ENCODE measurements around the gene NECAP2.
"Not testable (repeated sequence)": the region's sequence is repeated elsewhere in the genome, so short reads cannot be mapped to it uniquely, and the experiment has no call there.

The NECAP2 gene

GRCh38 chr1:16491056-16491675 lies 50.6 kb downstream of the NECAP2 start:
- no peak for DNase-seq (ENCODE audit: low read depth)
- no peak for TF ChIP-seq CTCF (conservative IDR thresholded peaks at IDR 0.05; ENCODE audit: low read depth, low read length)
- no peak overlapping the region for H3K4me3 ChIP-seq (ENCODE audit: low read depth, low read length)

DNA sequence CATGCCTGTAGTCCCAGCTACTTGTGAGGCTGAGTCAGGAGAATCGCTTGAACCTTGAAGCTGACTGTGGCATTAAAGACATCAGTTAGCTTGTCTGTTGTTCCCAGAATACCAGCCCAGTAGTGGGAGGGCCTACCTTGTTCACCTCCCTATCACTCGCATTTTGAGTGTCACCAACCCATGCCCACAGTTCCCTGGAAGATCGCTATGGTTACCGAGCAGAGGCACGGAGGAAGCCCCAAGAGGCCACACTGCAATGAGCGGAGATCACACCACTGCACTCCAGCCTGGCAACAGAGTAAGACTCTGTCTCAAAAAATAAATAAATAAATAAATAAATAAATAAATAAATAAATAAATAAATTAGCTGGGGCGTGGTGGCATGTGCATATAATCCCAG lies 52.4 kb downstream of the NECAP2 start:
- peak; percentile 7 for DNase-seq (ENCODE audit: low read depth)
- not testable (repeated sequence) for H3K4me3 ChIP-seq (ENCODE audit: low read depth, low read length)

DNA sequence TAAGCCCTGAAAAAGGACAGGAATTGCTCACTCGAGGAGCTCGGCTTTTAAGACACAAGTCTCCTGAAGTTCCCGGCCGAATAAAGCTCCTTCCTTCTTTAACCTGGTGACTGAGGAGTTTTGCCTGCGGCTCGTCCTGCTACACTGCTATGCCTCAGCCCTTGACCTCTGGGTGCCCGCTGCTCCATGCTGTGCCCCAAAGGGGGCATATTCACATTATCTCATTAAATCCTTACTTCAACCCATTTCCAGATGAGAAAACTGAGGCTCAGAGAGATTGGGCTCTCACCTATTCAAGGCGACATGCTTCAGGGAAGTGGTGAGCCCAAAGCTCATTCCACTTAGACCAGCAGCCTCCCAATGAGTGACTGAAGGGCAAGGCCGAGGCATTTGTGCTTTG lies 53.2 kb downstream of the NECAP2 start:
- DNase-seq (ENCODE audit: low read depth), result not testable (repeated sequence)

DNA sequence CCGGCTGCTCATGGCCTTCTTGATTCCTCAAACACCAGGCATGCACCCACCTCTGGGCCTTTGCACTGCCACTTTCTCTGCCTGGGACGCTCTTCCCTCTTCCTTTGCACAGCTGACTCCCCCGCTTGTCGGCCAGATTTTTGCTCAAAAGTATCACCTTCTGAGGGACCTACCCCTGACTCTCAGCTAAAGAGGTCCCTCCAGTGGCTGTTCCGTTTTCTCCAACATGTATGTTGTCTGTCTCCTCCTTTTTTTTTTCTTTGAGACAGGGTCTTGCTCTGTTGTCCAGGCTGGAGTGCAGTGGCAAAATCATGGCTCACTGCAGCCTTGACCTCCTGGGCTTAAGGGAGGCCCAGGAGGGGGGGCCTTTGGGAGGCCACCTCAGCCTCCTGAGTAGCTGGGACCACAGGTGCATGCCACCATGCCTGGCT lies 57.0 kb downstream of the NECAP2 start:
- TF ChIP-seq CTCF (conservative IDR thresholded peaks at IDR 0.05; ENCODE audit: low read depth, low read length), result peak; percentile 18
- DNase-seq (ENCODE audit: low read depth), result peak; percentile 23
- not testable (repeated sequence) for H3K4me3 ChIP-seq (ENCODE audit: low read depth, low read length)

More for the DNA sequence above, 53.2 kb downstream of the NECAP2 start:
- H3K4me3 ChIP-seq (ENCODE audit: low read depth, low read length), result not testable (repeated sequence)

DNA sequence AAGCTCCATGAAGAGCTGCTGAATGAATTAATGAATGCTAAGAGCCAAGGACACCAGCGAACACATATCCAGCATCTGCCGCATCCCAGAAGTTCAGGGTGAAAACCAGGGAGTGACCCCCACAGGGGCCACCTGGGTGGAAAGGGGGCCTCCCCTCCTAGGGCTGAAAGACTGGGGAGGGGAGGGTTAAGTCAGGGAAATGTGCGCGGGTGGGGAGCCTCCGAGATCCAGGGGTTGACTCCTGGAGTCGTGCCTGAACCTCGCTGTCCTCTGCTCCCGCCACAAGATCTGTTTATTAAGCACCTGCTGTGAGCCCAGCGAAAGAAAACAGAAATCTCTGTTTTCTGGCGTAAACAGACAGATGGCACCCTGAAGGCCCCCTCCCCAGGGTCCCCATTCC lies 57.5 kb downstream of the NECAP2 start:
- DNase-seq (ENCODE audit: low read depth), result not testable (repeated sequence)
- peak overlapping the region; percentile 72 for H3K4me3 ChIP-seq (ENCODE audit: low read depth, low read length)

DNA sequence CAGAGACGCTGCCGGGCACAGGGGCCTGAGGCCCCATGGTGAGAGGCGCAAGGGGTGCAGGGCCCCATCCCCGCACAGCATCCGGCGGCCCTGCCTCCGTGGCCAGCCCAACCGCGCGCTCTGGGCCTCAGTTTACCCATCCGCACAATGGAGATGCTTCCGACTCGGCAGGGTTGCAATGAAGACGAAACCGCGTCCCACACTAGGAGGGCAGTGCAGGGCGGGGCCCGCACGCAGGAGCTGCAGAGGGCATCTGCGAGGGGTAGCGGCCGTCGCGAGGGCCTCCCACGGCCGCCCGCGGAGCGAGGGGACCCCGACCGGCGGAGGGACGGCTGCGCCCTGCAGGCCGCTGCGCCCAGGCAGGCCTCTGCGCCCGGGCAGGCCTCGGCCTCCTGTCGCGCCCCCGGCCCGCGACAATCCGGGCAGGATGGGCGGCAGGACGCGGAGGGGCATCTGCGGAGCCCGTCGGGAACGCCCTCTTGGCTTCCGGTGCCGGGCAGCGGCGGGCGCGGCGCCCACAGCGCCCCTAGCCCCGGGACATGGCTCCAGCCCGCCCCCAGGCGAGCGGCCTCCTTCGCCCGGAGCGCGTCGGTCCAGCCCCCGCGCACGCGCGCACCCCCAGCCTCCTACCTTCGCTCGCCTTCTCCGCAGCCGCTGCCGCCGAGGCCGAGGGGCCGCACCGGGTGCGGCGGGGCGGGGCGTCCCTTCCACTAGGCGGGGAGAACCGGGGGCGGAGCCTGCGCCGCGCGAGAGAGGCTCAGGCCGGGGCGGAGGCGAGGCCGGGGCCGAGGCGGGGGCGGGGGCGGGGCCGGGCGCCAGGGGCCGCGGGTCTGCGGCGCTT lies 58.3 kb downstream of the NECAP2 start:
- TF ChIP-seq CTCF (conservative IDR thresholded peaks at IDR 0.05; ENCODE audit: low read depth, low read length), result no peak
- H3K4me3 ChIP-seq (ENCODE audit: low read depth, low read length), result peak overlapping the region; percentile 72
- DNase-seq (ENCODE audit: low read depth), result peak; percentile 87

- H3K4me3 ChIP-seq (ENCODE audit: low read depth, low read length); DNase-seq (ENCODE audit: low read depth): not testable (repeated sequence)
Observed at GRCh38 chr1:16500466-16500865, 59.9 kb downstream of the NECAP2 start.

- not testable (repeated sequence) for H3K4me3 ChIP-seq (ENCODE audit: low read depth, low read length); DNase-seq (ENCODE audit: low read depth)
Observed at GRCh38 chr1:16500975-16501374, 60.5 kb downstream of the NECAP2 start.

- H3K4me3 ChIP-seq (ENCODE audit: low read depth, low read length); DNase-seq (ENCODE audit: low read depth): not testable (repeated sequence)
Observed at GRCh38 chr1:16501446-16501845, 60.9 kb downstream of the NECAP2 start.

- TF ChIP-seq CTCF (conservative IDR thresholded peaks at IDR 0.05; ENCODE audit: low read depth, low read length), result no peak
- no peak overlapping the region for H3K4me3 ChIP-seq (ENCODE audit: low read depth, low read length)
- no peak for DNase-seq (ENCODE audit: low read depth)
Observed at GRCh38 chr1:16503494-16503893, 63.0 kb downstream of the NECAP2 start.

- not testable (repeated sequence) for DNase-seq (ENCODE audit: low read depth); H3K4me3 ChIP-seq (ENCODE audit: low read depth, low read length)
Observed at GRCh38 chr1:16505870-16506269, 65.3 kb downstream of the NECAP2 start.

- DNase-seq (ENCODE audit: low read depth); H3K4me3 ChIP-seq (ENCODE audit: low read depth, low read length): not testable (repeated sequence)
Observed at GRCh38 chr1:16506364-16507136, 66.0 kb downstream of the NECAP2 start.
